ENCODE measurements around the gene KLF12.

KLF12 gene

DNA sequence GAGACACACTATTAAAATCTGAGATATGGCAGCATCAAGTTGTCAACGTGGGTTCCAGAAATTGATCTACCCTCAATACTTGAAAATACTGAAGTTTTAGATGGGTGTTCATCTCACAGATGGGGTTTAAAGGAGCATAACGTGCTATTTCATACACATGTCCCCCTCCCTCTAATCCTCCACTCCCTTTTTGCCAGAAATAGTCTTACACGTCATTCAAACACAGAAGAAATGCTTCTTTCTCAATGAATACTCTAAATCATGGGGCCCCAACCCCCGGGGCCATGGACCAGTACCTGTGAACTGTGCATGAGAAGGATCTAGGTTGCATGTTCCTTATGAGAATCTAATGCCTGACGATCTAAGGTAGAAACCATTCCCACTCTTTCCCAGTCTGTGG, 19.6 kb downstream of the KLF12 start:
- no peak for DNase-seq (ENCODE audit: low read depth)
- no peak overlapping the region for H3K4me3 ChIP-seq (ENCODE audit: low read depth, low read length)
- TF ChIP-seq, protein P1, sequence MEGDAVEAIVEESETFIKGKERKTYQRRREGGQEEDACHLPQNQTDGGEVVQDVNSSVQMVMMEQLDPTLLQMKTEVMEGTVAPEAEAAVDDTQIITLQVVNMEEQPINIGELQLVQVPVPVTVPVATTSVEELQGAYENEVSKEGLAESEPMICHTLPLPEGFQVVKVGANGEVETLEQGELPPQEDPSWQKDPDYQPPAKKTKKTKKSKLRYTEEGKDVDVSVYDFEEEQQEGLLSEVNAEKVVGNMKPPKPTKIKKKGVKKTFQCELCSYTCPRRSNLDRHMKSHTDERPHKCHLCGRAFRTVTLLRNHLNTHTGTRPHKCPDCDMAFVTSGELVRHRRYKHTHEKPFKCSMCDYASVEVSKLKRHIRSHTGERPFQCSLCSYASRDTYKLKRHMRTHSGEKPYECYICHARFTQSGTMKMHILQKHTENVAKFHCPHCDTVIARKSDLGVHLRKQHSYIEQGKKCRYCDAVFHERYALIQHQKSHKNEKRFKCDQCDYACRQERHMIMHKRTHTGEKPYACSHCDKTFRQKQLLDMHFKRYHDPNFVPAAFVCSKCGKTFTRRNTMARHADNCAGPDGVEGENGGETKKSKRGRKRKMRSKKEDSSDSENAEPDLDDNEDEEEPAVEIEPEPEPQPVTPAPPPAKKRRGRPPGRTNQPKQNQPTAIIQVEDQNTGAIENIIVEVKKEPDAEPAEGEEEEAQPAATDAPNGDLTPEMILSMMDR (IDR thresholded peaks at IDR 0.05; ENCODE audit: insufficient read depth, low read depth, low read length, missing control alignments), result no peak

GRCh38 chr13:74114202-74114601, 20.0 kb downstream of the KLF12 start:
- no peak for DNase-seq (ENCODE audit: low read depth)
- TF ChIP-seq, protein P1 (IDR thresholded peaks at IDR 0.05; ENCODE audit: insufficient read depth, low read depth, low read length, missing control alignments), result no peak
- H3K4me3 ChIP-seq (ENCODE audit: low read depth, low read length), result no peak overlapping the region

- TF ChIP-seq, protein P1 (IDR thresholded peaks at IDR 0.05; ENCODE audit: insufficient read depth, low read depth, low read length, missing control alignments), result no peak
- DNase-seq (ENCODE audit: low read depth), result no peak
- no peak overlapping the region for H3K4me3 ChIP-seq (ENCODE audit: low read depth, low read length)
Measured at GRCh38 chr13:74111901-74112824, 22.0 kb downstream of the KLF12 start.

- no peak for DNase-seq (ENCODE audit: low read depth)
- TF ChIP-seq, protein P1 (IDR thresholded peaks at IDR 0.05; ENCODE audit: insufficient read depth, low read depth, low read length, missing control alignments), result no peak
Measured at GRCh38 chr13:74111399-74111798, 22.8 kb downstream of the KLF12 start.

DNA sequence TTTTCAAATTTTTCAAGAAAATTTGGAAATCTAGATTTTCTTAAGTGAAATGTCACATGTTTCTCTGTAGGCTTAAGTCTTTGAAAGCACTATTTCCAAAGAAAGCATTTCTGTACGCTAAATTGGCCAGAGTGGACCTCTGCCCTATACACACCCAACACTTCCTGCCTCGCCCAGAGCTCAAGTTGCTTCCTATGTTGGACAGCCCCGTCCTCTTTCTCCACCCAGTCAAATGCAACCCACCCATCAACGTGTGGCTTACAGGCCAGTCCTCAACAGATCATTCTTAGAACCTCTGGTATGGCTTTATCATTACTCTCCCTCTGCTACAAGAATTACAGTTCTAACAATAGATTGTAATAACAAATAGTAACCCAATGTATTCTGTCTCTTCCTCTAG, 24.2 kb downstream of the KLF12 start:
- TF ChIP-seq, protein P1 (IDR thresholded peaks at IDR 0.05; ENCODE audit: insufficient read depth, low read depth, low read length, missing control alignments), result no peak
- H3K4me3 ChIP-seq (ENCODE audit: low read depth, low read length), result no peak overlapping the region
- no peak for DNase-seq (ENCODE audit: low read depth)

More at GRCh38 chr13:74111399-74111798, 22.8 kb downstream of the KLF12 start:
- no peak overlapping the region for H3K4me3 ChIP-seq (ENCODE audit: low read depth, low read length)

DNA sequence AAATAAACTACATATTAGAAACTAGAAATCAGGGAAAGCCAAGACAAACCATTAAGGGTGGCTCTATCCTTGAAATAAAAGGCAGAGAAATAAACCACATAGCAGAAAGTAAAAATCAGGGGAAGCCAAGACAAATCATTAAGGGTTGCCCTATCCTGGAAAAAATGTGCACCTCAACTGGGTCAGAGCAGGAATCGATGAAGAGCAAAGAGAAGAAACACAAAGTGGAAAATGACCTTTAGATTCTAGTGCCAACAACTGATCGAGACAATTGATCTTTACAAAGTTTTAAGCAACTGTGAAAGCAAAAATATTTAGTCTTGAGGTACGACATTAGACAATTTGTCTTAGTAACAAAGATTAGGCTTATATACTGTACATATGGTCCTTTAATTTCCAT, 26.6 kb downstream of the KLF12 start:
- TF ChIP-seq, protein P1 (IDR thresholded peaks at IDR 0.05; ENCODE audit: insufficient read depth, low read depth, low read length, missing control alignments), result no peak
- no peak overlapping the region for H3K4me3 ChIP-seq (ENCODE audit: low read depth, low read length)
- DNase-seq (ENCODE audit: low read depth), result no peak

All from GM12865 (cell line).